Kidney glomerular epithelial cell (primary cell): ENCODE data around the gene DPH1.
A peak's percentile ranks its signal among the peaks of the same experiment; 100 is the strongest.

Experiments
- DNase-seq: peaks from one replicate; lab custom pipeline; 2025; lab: John Stamatoyannopoulos, UW

The DPH1 gene

DNA sequence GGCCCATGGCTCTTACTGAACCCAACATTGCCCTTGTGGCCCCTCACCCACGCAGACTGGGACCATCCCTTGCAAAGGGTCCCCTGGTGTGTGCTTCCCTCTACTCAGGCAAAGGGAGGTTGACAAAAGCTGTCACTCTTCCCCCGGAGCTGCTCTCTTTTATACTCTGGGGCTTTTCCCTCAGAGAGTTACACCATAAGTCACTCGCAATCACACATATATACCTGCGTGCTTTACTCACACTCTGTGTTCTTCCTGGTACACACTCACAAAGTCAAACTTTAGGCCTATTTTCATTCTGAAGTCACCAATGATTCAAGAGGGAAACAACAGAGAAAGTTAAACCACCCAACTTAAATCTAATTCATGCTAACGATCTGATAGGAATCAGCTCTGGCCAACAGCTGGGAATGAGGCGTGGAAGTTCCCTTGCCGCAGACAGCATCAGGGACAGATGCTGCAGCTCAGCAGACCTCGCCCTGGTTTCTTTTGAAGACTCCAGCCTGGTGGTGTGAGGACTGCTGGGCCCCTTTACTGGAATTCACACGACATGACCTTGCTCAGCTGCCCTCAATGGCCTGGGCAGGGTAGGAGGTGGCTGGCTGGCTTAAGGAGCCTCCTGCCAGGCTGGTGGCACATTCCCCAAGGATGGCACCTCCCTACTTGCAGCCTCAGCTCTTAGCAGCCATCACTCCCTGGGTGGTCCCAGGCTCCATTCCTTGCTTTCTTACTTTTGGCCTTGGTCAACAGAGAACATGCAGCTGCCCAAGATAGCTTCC is 52.2 kb downstream of the DPH1 start:
- DNase-seq = no peak

DNA sequence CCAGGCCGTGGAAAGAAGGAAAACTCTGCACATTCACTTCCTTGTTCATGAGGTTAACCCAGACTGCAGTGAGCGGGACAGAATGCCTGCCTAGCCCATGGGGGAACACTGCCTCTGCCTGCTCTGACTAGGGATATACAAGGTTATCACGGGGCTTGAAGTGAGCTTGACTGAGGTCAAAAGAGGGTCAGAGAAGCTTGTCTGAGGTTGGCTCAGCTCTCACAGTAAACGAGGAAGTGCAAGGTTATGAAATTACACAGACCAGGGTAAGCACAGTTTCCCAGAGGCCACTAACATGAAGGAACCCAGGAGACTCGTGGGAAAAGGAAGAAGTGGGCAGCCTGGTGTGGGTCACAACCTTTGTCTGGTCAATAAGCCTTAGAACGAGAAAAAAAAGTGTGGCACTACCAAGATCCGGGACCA is 53.7 kb downstream of the DPH1 start:
- no peak for DNase-seq

DNA sequence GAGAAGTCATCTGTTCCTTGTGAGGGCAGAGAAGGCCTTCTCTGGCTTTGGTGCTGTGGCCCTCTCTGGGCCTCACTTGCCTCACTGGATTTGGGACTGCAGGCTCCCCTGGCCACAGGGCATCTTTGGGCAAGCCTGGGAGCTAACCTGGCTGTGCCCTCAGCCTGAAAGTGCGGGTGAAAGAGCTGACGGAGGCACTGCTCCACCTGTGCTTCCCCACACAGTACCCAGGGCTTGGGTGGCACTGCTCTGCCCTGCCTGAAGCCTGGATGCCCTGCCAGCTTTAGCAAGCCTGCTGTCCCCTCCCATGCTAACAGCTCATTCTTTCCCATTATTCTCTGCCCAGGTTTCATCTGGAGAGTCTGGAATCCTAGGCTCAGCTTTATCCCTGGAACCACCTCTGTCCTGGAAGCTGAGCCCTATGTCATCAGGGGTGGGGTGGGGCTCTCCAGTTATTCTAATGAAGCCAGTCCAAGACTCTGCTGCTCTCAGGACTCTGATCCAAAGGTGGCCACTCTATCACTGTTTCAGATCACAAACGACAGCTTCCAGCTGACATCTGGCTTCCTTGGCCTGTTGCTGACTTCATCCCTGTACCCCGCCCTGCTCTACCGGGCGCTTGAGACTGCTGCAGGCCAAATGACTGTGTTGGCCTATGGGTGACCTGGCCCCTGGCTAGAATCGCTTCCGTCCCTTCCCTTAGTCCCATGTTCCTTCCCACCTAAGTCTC is 54.2 kb downstream of the DPH1 start:
- no peak for DNase-seq

DNA sequence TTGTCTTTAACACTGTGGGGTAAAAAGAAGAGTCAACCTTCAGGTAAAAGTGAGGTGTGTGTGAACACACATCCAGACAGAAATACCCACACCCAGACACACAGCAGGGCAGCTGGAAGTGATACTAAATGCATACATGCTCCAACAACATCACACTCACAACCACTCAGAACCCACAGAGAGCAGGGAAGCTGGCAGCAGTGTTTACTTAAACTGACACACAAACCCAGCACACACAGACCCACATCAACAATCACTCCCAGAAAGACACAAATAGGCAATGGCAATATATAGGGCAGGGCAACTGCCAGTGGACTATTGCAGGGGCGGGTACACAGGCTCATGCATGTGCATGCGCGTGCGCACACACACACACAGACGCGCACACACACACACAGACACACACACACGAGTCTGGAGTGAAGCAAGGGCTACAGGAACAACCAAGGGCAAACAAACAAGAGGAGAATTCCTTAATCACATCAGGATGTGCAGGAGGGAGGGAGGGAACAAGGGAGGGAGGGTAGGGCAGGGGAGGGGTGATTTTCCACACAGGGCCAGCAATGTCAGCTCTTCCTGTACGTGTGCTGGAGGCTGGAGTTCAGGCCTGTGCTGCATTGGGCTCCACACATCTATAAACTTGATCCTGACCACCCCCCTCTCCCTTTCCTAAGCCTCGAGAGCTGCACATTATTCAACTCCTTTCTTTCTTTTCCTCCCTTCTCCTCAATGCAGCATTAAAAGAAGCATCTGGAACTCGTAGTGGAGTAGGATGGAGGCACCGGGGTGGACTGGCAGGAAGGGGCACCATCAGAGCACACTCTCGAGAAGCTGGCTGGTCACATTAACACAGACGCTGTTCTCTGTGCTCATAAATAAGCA is 55.1 kb downstream of the DPH1 start:
- DNase-seq = no peak

DNA sequence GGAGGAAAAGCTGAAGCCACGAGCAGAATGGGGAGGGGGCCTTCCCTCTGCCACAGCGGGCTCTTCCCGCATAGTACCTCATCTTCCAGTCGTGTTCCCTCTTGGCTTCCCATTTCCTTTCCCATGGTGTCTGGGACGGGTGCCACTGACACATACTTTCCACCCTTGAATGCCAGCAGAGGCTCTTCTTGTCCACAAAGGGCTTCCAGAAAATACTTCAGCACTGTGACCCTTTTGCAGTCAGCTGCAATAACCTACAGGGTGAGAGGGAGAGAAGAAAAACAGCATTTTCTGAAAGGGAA is 55.6 kb downstream of the DPH1 start:
- DNase-seq = no peak

DNA sequence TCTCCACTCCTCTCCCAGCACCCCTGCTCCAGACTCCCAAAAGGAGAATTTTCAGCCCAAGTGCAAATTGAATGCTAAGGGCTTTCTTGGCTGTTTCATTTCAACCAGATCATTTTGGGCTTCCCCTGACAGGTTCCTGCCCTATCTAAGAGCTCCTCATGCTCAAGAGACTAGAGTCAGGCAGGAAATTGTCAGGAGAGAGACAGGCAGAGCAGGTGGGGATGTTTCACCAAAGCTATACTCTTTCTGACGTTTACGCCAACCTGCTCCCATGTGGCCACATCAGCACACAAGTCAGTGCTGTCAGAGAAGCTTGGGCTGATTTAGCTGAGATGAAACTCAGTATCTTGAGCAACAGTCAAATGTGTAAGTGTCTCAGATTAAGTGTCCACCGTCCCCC is 56.4 kb downstream of the DPH1 start:
- no peak for DNase-seq

DNA sequence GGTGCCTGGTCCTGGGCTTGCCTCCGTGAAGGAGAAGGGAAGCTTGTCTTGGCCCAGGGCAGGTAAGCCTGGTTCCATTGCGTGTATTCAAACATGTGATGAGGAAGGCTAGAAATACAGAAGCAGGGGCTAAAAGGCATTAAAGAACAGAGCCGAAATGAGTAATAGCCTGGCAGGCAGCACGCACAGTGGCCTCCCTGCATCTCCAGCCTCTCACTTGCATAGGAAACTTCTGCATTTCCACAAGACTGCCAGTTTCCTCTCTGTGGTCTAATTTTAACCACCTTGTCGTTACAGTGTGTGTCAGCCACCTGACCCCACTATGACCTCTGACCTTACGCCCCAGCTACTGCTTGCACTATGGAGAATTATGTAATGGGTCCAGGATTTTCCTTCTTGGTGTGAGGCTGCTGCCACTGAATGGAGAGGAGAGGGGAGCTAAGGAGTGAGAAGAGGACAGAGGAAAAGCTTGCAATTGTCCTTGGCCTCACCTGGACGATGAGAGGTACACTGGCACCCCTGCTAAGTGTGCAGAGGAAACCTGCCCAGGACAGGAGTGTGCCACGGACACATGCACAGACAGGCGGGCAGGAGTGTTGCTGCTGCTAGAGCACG is 57.8 kb downstream of the DPH1 start:
- no peak for DNase-seq

DNA sequence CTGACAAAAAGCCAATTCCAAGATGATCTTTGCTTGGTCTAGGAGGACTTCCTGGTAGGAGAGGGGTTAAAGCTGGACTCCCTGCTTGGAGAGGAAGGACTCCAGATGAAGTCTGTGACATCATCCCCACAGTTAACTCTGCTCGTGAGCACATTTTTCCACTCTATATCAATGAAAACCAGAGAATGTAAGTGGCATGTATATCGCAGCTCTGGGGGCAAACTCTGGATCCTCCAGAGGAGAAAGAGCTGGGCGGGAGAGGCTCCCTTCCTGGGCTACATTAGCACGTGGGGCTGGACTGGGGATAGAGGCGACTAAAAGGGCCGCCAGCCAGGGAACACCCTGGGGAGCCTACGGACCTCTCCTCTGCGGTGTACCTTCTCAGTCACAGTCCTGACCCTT is 59.1 kb downstream of the DPH1 start:
- no peak for DNase-seq

DNA sequence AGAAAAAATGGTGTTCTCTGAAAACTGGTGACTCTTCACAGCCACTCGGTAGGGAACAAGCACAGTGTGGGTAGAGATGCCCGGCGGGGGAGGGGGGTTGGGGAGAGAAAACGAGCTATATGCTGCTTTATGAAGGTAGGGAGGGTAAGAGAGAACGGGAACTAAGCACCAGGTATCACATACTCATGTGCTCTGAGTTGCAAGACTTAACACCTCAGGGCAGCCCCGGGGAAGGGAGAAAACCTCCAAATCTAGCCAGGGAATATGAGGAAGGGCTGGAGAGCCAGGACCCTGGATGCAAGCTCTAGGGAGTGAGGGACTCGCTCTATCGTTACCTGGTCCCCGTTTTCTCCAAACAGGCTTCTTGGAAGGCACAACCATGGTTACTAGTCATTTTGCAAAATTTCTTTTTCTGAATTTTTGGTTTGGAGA is 60.3 kb downstream of the DPH1 start:
- no peak for DNase-seq

DNA sequence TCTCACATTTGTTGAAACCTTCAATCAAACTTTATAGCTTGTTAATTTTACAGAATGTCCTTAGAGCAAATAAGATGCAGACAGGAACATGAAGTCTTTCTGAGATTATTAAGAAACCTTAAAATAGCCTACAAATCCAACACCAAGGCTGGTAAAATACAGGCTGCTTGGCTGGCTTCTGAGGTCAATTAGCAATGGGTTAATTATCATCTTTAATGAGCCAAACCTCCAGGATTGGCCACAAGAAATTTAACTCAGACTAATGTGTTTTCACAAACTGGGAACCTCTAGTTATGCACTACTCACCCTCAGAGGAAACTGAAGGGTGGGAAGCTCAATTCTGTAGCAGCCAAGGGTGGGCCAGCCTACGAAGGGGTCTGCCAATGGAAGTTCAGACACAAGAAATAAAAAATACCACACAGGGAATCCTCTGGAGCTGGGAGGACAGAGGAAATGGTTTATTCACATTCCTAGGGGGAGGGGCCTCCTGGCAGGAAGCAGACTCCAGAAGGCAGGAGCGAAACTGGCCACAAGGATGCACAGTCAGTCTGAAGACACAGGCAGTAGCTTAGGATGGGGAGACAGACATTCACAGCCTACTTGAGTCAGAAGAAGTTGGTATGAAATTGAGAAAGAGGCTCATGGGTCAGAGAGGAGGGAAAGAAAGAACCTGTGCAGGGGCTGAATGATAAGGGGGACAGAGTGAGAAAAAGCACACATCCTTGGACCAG is 61.0 kb downstream of the DPH1 start:
- peak; percentile 80 for DNase-seq

DNA sequence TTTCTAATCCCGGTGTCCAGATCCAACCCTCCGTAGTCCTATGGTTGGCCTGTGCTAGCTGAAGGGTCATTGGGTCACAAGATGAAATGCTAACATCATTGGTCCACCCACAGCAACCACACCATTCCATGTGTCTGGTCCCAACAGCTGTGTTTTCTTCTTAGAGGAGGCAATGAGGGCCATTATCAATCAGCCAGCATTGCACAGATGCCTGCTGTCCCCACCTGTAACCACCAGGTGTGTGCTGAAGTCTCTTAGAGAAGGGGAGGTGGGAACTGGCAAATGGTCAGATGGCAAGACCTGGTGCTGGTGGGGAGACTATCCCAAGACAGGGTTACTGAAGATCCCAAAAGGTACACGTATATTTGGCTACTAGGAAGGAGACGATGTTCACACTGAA is 62.3 kb downstream of the DPH1 start:
- no peak for DNase-seq

DNA sequence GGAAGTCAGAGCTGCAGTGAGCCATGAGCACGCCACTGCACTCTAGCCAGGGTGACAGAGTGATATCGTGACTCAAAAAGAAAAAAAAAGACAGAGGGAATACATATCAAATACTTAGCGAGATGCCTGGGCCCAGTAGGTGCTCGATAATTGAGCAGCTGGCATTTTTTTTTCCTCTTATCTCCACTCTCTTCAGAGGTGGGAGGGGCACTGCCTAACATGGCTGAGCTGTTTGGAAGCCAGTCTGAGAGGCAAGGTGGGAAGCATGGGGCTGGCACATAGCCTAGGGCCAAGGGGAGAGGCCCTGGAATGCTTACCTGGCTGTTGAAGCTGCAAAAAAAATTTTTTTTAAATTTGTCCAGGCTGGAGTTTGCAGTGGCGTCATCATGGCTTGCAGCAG is 63.4 kb downstream of the DPH1 start:
- no peak for DNase-seq
